Measurements from ENCODE around the gene ANXA7. TPM values are rescaled to one million over a fixed set of nuclear protein-coding genes. Genes with fewer than 3 reads are reported as not detected.

The ANXA7 gene
- total RNA-seq = 56.3 and 77.1 TPM in 2 replicates

DNA sequence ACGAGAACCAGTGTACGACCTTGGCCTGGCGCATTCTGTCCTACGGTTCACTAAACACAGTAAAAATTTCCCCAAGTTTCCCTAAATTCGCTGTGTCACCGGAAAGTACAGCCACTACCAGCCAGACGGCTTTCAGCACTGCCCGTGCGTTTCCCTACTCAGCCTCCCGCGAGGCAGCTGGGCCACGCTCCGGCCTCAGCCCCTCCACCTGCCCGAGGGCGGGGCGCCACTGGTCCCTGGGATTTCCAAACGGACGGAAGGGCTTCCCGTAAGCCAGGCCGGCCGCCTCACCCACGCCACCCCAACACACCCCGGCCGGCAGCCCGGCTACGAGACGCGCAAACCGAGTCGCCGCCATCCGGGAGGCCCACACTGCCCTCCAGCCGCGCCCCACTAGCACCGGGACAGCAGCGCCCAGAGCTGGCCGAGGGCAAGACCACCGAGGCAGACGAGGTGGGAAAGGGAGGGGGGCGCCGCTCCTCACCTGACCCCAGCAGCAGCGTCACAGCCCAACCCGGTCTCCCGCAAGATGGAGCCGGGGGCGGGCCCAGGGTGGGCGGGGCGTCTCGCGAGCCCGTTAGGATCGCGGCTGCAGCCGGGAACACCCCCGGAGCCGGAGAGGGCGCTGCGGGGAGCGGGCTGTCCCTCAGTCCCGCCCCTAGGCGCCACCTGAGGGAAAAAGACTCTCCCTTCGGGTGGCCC is at the start of gene ANXA7:
TSS of gene ANXA7 (minus strand) at position 531 of the 702 bp plus-strand sequence. CDS start 13,202 bp downstream, outside the sequence.

DNA sequence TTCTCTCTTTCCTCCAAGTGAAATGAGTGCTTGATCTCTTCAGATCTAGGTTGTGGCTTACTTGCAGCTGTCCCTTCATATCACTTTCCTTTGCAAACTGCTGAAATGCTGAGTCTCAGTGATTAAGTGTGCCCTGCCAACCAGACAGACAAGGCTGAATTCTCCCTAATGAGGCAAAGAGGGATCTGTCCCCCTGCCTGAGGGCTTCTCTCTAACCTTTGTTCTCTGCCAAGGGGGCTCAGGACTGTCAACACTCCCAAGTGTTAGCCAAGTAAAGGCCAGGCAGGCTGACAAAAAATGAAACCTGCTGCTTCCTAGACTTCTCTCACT is 19.6 kb upstream of the ANXA7 start, which contains the start of gene MSS51:
TSS of gene MSS51 (minus strand) at position 24 of the 330 bp plus-strand sequence. CDS start 5,277 bp downstream, outside the sequence.

DNA sequence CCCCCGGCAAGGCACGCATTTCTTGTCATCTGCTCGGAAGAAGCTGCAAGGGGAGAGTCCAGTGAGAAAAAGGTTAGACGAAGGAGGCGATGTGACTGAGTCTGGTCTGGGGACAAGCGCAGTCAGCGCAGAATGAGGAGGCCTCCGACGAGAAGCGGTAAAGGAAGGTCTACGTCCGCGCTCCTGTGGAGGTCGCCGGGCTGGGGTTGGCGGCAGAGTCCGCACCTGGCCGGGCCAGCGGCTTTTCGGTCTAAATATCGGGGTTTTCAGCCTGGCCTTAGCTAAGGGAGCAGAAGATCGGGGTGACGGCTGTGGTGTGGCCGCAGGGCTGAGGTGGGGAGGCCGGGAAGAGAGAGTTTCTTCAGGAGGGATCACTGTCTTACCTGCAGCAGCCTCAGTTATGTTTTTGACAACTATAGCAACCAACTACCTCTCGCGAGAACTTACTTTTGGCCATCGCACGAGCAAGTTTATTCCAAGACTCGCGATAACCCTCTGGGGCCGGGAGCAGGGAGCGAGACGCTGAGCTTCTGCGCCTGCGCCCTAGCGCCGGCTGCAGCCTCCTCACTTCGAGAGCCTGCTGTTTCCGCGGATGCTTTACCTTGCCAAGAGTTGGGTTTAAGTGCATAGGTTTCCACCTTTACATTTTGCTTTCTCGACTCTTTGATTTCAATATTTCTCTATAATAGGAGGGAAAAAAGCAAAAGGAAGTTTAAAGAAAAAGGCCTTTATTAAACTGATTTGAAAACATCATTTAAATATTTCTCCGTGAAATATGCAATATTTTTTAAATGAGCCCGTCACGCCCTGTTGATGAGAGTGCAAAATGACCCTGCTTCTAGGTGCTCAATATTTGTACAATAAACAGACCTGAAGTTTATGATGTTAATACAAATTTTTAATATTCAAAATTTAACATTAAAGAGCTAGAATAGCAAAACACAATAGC is 55.3 kb downstream of the ANXA7 start, which contains the start of gene CFAP70:
TSS of gene CFAP70 (minus strand) at position 534 of the 949 bp plus-strand sequence. CDS start 4,068 bp downstream, outside the sequence.

Other genes with a start within 250 kb of the ANXA7 start
- 17.3 and 28.0 TPM in 2 replicates for gene ECD, start 246.1 kb downstream of the ANXA7 start, total RNA-seq
- gene FAM149B1, start 245.9 kb downstream of the ANXA7 start, total RNA-seq = 22.5 and 42.9 TPM in 2 replicates
- 44.6 and 46.8 TPM in 2 replicates for gene DNAJC9, start 166.8 kb downstream of the ANXA7 start, total RNA-seq
- 47.4 and 48.0 TPM in 2 replicates for gene MRPS16, start 161.4 kb downstream of the ANXA7 start, total RNA-seq
- 0.16 and 0.25 TPM in 2 replicates for gene CFAP70, start 55.2 kb downstream of the ANXA7 start, total RNA-seq
- 0.49 and 1.4 TPM in 2 replicates for gene MSS51, start 19.5 kb upstream of the ANXA7 start, total RNA-seq
- gene PPP3CB, start 82.0 kb upstream of the ANXA7 start, total RNA-seq = 10.5 and 22.8 TPM in 2 replicates
- gene USP54, start 177.3 kb upstream of the ANXA7 start, total RNA-seq = 6.5 and 15.8 TPM in 2 replicates
- gene MYOZ1, start 227.4 kb upstream of the ANXA7 start, total RNA-seq = not detected in 2 replicates
- under 0.01 TPM in 1 of 2 replicates, not detected in the other for gene SYNPO2L, start 242.0 kb upstream of the ANXA7 start, total RNA-seq

All from bladder microvascular endothelial cell (primary cell).